HG03457 (cell line): ENCODE measurements around the gene NCOR1.
A peak's percentile ranks its signal among the peaks of the same experiment; 100 is the strongest.
"Not testable (repeated sequence)": the region's sequence is repeated elsewhere in the genome, so short reads cannot be mapped to it uniquely, and the experiment has no call there.

Experiments used
- ATAC-seq: cut with Tn5 transposase; IDR thresholded peaks from one replicate; pipeline ENCODE4 v1.9.1; 2021; ENCODE audit warnings: moderate number of reproducible peaks; ENCODE audit not compliant: unreplicated experiment

The NCOR1 gene

DNA sequence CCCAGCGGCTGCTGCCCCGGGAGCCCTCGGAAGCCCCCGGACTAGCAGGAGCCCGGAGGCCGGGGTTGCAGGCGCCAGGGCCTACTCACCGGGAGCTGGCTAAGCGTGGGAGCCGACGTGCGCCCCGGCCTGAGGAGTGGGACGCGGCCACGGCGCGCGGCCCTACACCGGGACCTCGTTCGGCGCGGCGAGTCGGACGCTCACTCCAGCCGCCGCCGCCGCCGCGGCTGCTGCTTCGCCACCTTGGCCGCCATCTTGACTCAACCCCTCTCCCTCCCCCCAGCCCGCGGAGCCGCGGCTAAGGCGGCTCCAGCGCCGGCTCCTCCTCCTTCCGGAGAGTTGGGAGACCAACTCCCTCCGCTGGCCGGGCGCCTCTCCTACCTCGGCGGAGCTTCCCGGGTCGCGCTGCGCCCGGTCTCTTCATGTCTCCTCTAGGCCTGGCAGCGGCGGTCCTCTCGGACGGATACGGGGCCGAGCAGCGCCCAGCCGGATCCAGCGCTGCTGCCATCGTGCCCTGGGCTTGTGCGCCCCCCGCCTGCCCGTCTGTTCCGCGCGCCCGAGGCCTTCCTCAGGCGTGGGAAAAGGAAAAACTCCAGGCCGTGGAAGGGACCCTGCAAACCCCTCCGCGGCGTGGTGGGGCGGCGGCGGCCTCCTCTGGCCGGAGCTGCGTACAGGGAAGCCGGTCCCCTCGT, at the start of gene NCOR1:
NCOR1 (minus strand) TSS at position 262 of the 692 bp plus-strand sequence. CDS start 20,965 bp downstream, outside the sequence.
- peak; percentile 73 for ATAC-seq

DNA sequence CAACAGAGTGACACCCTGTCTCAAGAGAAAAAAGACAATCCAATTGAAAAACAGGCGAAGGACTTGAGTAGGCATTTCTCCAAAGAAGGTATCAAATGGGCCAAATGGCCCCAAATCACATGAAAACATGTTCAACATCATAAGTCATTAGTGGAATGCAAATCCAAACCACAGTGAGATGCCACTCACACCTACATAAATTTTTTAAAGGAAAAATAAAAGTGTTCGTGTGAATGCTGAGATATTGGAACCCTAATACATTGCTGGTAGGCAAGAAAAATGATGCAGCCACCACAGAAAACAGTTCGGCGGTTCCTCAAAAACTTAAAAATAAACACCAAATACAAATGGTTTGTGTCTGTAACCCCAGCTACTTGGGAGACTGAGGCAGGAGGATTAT, 46.9 kb upstream of the NCOR1 start:
- no peak for ATAC-seq

DNA sequence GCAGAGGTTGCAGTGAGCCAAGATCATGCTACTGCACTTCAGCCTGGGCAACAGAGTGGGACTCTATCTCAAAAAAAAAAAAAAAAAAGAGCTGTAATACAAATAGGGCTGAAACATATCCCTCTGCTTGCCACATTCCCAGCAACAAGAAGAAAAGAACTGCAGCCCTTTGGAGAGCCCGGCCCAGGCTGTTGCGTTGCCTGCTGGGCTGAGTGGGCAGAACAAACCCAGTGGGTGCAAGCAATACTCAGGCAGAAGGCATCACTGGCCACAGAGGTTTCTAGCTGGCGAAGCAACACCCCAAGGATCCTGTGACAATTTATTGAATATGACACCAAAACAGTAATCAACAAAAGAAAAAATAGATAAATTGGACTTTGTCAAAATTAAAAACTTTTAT, 45.7 kb upstream of the NCOR1 start:
- no peak for ATAC-seq

DNA sequence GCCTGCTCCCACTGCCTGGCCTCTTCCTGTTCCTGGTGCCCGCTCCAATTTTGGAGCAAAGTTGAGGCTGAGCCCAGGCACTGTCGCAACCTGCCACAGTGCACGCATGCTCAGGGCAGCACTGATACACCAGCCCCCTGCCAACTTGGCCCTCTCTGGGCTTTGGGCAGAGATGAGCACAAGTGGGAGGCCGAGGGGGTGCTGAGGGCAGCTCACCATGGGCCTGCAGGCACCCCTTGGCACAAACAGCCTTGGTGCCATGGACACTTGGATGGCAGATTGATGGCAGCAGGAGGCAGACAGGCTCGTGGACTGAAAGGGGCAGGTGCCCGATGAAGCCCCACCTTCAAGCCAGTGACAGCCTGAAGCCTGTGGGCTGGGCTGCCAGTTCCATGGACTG, 44.6 kb upstream of the NCOR1 start:
- ATAC-seq, result no peak

GRCh38 chr17:16258901-16259300, 43.6 kb upstream of the NCOR1 start:
- ATAC-seq, result no peak

DNA sequence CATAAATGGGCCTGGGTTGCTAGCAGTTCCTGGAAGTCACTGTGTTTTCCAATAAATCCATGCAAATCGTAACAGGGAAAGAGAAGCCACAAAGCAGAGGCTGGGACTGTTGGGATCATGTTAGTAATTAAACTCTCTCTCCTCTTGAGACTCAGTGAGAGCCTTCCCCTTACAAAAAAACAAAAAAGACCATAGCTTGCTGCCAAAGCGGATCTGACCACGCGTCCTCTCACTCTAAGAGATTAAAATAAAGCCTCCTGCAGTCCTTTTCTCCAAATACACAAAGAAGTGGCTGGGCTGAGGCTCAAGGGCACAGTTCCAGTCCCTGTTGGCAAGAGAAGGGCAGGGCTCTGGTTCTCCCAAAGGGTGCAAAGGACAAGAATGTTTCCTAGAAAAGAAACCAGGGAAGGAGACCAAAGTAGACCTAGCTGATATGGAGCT, 40.2 kb upstream of the NCOR1 start:
- ATAC-seq, result no peak

- no peak for ATAC-seq
Measured at GRCh38 chr17:16254773-16255400, 39.6 kb upstream of the NCOR1 start.

- ATAC-seq, result no peak
Measured at GRCh38 chr17:16251556-16251955, 36.2 kb upstream of the NCOR1 start.

GRCh38 chr17:16251043-16251442, 35.7 kb upstream of the NCOR1 start:
- no peak for ATAC-seq

DNA sequence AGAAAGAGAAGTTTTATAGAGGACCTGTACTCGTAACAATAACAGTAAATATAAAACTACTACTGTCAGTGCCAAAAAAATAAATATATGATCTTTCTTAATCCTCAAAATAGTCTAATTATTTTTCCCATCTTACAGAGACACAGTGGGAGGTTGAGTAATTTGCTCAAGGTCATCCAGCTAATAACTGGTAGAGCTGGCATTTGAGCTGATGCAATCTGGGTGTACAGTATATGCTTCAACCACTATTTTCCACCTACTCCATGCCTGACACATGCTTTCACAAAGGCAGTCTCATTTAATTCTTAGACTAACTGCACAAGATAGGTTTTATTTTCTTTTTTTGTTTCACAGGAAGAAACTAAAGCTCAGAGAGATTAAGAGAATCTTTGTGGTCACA, 35.3 kb upstream of the NCOR1 start:
- no peak for ATAC-seq

DNA sequence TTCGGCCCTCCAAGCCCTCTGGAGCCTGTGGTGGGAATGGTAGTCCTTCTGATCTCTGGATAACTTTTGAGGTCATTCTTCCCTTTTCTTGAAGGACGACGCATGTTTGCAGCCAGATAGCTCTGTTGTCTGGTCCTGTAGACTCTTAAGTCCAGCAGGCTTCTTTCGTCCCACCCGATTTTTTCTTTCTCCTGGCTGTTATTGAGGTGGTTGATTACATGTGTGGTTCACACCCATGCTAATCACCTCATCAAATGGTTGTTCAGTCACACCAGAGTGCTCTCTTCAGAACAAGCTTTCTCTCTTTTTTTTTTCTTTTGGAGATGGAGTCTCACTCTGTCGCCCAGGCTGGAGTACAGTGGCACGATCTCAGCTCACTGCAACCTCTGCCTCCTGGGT, 32.3 kb upstream of the NCOR1 start:
- no peak for ATAC-seq

DNA sequence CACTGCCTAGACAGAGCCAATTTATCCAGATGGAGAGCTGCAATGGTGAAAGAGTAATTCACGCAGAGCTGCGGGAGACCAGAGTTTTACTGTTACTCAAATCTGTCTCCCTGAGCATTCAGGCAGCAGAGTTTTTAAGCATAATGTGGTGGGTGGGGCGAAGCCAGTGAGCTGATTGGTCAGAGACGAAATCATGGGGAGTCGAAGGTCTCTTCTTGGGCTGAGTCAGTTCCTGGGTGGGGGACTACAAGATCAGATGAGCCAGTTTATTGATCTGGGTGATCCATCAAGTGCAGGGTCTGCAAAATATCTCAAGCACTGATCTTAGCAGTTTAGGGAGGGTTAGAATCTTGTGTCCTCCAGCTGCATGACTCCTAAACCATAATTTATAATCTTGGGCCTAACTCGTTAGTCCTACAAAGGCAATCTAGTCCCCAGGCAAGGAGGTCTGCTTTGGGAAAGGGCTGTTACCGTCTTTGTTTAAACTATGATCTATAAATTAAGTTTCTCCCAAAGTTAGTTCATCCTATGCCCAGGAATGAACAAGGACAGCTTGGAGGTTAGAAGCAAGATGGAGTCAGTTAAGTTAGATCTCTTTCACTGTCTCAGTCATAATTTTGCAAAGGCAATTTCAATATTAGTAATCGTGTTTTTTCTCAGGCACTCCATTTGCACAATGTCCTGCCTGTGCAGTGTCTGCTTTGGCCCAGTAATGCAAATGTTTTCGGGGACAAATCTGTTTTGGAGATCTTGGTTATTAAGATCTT, 28.6 kb upstream of the NCOR1 start:
- no peak for ATAC-seq

GRCh38 chr17:16243385-16243784, 28.1 kb upstream of the NCOR1 start:
- no peak for ATAC-seq

GRCh38 chr17:16241906-16242399, 26.6 kb upstream of the NCOR1 start:
- ATAC-seq, result no peak

DNA sequence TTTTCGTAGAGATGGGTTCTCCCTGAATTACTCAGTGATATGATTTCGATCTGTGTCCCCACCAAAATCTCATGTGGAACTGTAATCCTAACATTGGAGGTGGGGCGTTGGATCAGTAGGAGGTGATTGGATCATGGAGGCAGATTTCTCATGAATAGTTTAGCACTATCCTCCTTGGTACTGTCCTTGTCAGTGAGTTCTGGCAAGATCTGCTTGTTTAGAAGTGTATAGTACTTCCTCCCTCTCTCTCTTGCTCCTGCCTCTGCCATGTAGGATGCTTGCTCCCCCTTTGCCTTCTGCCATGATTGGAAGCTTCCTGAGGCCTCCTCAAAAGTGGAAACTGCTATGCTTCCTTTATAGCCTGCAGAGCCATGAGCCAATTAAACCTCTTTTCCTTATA, 24.6 kb upstream of the NCOR1 start:
- no peak for ATAC-seq

DNA sequence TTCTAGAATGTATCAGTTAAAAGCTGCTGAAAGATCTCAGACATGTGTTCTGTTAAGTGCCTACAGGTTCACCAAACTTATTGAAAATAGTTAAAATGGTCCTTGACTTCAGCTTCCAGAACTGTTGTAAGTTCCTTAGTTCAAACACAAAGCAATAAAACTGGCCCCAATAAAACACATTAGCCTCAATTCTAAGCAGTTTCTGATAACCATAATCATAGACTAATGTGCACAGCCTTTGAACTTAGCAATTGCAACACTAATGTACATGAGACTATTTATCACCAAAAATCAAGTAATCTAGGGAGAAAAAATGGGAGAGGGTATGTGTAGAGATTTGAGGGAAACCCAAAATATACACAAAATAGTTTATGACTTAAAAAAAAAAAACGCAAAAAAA, 17.1 kb upstream of the NCOR1 start:
- no peak for ATAC-seq

DNA sequence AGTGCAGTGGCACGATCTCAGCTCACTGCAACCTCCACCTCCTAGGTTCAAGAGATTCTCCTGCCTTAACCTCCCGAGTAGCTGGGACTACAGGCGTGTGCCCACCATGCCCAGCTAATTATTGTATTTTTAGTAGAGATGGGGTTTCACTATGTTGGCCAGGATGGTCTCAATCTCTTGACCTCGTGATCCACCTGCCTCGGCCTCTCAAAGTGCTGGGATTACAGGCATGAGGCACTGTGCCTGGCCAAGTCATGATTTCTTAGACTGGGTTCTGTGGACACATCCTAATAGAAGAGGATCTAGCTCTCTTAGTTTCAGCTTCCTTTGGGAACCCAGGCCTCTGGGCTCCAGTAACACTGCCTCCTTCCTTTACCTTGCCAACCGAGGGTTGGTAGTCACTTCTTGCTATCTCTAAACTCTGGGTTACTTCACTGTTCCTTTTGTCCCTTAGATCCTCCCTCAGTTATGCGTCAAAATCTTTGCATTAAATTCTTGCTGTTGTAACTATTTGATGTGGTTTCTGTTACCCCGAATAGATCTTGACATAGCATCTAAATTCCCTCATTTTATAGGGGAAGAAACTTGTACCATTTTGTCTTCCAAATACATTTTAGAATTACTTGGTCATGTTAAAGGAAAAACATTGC, 14.7 kb upstream of the NCOR1 start:
- ATAC-seq, result not testable (repeated sequence)

GRCh38 chr17:16222406-16222805, 7.1 kb upstream of the NCOR1 start:
- no peak for ATAC-seq

DNA sequence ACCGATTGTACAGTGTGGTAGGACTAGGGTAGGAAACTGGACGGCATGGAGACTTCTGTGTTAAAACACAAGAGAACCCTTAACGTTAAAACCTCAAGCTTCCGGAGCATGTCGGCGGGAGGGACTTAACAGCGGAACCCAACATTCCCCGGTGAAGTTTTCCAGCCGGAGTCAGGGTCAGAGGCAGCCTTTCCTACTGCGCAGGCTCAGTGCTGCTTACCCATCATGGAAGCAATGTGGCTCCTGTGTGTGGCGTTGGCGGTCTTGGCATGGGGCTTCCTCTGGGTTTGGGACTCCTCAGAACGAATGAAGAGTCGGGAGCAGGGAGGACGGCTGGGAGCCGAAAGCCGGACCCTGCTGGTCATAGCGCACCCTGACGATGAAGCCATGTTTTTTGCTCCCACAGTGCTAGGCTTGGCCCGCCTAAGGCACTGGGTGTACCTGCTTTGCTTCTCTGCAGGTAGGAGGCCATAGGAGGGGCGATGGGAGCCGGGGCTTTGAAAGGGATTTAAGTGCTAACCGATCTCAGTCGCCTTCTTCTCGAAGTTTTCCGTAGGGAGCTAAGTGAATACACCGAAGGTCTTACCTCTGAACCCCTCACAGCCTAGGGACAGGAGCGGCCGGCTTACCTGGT, 1.8 kb upstream of the NCOR1 start, which contains the start of gene PIGL:
PIGL (plus strand) TSS at position 209 of the 634 bp plus-strand sequence; CDS start at position 226, 17 bp downstream.
- ATAC-seq, result no peak

- not testable (repeated sequence) for ATAC-seq
Measured at GRCh38 chr17:16216341-16217001, 1.1 kb upstream of the NCOR1 start.
